Coronary artery (tissue), 2 donors: ENCODE results near the gene KLC3.

Experiments
- DNase-seq: peaks from one replicate; pipeline ENCODE4 v3.0.0-alpha.2; 2017; ENCODE audit warnings: low spot score
- H3K27ac ChIP-seq, 2 donors: fragments of 200-600 bp; sonication (generic); one replicate each; pipeline ENCODE4 v1.5.1; 2016 to 2019
- H3K4me3 ChIP-seq: fragments of 200-600 bp; sonication (generic); 2 replicates; pipeline ENCODE4 v1.5.1; 2016; ENCODE audit warnings: mild to moderate bottlenecking, moderate library complexity
- CTCF ChIP-seq: fragments of 200-600 bp; sonication (generic); IDR thresholded peaks from one replicate; pipeline ENCODE4 v1.5.1; 2019; ENCODE audit warnings: antibody characterized with exemption

KLC3 gene

GRCh38 chr19:45348367-45349125 lies 8.0 kb downstream of the KLC3 start:
- H3K27ac ChIP-seq: no peak overlapping the region
- no peak for DNase-seq
- H3K4me3 ChIP-seq: no peak overlapping the region
- no peak for TF ChIP-seq CTCF

DNA sequence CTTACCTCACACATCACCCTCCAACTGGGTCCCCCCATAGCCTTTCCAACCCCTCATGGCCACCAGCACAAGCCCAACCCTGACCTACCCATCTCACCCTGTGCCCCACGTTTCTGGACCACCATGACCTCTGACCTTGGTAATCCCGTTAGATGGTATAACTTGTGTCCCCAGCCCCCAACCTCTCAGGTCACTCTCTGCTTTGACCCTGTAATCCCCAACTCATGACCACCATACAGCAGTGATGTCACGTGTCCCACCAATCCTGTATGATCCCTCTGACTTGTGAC lies 8.5 kb downstream of the KLC3 start:
- DNase-seq: no peak
- no peak for TF ChIP-seq CTCF
- no peak overlapping the region for H3K4me3 ChIP-seq
- H3K27ac ChIP-seq: no peak overlapping the region

- Histone ChIP-seq H3K4me3 (no peak overlapping the region), H3K27ac (no peak overlapping the region)
- no peak for DNase-seq
- no peak for TF ChIP-seq CTCF
Measured at GRCh38 chr19:45349430-45349941, 8.9 kb downstream of the KLC3 start.

DNA sequence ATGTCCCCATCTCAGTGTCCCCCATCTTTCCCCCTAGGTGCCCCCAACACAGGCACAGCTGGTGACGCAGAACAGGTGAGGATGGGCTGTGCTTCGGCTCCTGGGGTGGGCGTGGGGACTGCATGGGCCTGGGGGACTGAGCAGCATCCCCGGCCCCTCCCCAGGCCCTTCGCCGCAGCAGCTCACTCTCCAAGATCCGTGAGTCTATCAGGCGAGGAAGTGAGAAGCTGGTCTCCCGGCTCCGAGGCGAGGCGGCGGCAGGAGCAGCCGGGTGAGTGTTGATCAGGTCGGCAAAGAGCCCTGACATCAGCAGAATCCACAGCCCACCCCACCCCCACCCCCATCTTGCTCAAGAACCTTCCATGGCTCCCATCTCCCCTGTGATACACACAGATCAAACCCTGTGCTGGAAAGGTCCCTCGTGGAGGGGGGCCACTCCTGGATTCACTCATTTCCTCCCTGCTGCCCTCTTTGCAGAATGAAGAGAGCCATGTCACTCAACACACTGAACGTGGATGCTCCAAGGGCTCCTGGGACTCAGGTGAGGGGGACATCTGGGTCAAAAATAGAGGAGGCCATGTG lies 10.0 kb downstream of the KLC3 start:
- Histone ChIP-seq H3K4me3 (no peak overlapping the region), H3K27ac (no peak overlapping the region)
- no peak for DNase-seq
- no peak for TF ChIP-seq CTCF

DNA sequence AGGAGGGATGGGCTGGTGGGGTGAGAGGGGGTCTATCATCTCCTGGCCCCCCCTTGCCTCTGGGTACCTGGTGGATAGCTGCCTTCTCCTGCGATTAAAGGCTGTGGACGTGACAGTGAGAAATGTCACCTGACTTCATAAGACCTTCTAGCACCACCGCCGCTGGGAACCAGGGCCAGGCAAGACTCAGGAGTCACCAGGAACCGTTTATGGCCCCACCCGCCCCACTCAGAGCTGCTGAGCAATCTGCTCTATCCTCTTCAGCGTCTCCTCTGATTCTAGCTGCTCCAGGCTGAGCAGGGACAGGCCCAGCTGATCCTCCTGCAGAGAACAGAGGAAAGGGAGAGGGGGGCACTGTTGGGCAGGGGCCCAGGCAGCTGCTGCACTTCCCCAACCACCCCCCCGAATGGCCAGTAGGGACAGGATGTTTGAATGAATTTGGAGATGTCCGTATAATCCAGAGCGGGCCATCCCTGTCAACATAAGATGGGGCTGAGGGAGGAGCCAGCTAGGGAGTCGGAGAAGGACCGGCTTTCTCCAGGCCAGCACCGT lies 10.9 kb downstream of the KLC3 start:
- Histone ChIP-seq H3K4me3 (no peak overlapping the region), H3K27ac (no peak overlapping the region)
- TF ChIP-seq CTCF: no peak
- no peak for DNase-seq

DNA sequence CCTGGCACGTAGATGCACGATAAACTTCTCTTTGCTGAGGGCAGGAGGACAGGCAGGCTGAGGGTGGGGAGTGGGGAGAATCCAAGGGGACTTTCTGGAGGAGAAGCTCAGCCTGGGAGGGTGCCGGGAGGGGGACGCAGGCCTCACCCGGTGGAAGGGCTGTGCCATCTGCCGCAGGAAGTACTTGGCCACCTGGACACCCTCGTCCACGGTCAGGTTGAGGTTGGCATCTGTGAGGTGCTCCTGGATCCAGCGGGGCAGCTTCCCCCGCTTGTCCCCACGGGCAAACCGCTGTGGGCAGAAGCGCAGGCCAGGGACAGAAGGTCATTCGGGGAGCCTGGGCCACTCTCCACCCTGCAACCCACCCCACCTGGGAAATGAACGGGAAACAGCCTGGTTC lies 11.5 kb downstream of the KLC3 start:
- no peak for TF ChIP-seq CTCF
- Histone ChIP-seq H3K4me3 (no peak overlapping the region), H3K27ac (no peak overlapping the region)
- no peak for DNase-seq

- no peak for TF ChIP-seq CTCF
- Histone ChIP-seq H3K27ac (no peak overlapping the region), H3K4me3 (no peak overlapping the region)
- no peak for DNase-seq
Measured at GRCh38 chr19:45352471-45352870, 11.9 kb downstream of the KLC3 start.
